ENCODE results near the gene MYO9B. TPM values are rescaled to one million over a fixed set of nuclear protein-coding genes. Genes with fewer than 3 reads are reported as not detected.

The MYO9B gene
- total and polyA plus RNA-seq, 2 of the 13 experiments (the other 11 are each of a cell fraction or from before 2014, with no cell fraction given) = 18.0 to 18.3 TPM

GRCh38 chr19:17240062-17240752, 164.6 kb downstream of the MYO9B start (continued):
- TF ChIP-seq JUNB (CRISPR knock-in tag; IDR thresholded peaks at IDR 0.05; ENCODE audit: borderline replicate concordance) (no peak), HDAC2 (CRISPR knock-in tag; IDR thresholded peaks at IDR 0.05) (peak; percentile 53; the same call in 1 of the 2 replicates), NR2F6 (IDR thresholded peaks at IDR 0.05) (peak; percentile 85), NR2F6 (CRISPR knock-in tag; IDR thresholded peaks at IDR 0.05) (peak; percentile 81; the same call in 1 of the 2 replicates), ERF (CRISPR knock-in tag; IDR thresholded peaks at IDR 0.05) (0 out of 2 replicates have a peak, but pooled peaks have one; percentile 32), MED1 (CRISPR knock-in tag; IDR thresholded peaks at IDR 0.05) (peak; percentile 62), ZNF367 (CRISPR knock-in tag; IDR thresholded peaks at IDR 0.05; ENCODE audit: borderline replicate concordance) (no peak), HNRNPK (IDR thresholded peaks at IDR 0.05; ENCODE audit: low read depth, low read length, poor library complexity, severe bottlenecking) (no peak), POLR2AphosphoS5 (IDR thresholded peaks at IDR 0.05; ENCODE audit: low read depth, low read length) (peak; percentile 41; the same call in 1 of the 2 replicates), SOX6 (IDR thresholded peaks at IDR 0.05) (no peak), SOX6 (CRISPR knock-in tag; IDR thresholded peaks at IDR 0.05) (peak; percentile 63; the same call in 1 of the 2 replicates), FOXP4 (CRISPR knock-in tag; IDR thresholded peaks at IDR 0.05) (peak; percentile 39), ZNF362 (CRISPR knock-in tag; IDR thresholded peaks at IDR 0.05; ENCODE audit: borderline replicate concordance) (peak; percentile 97), ZMAT5 (CRISPR knock-in tag; IDR thresholded peaks at IDR 0.05; ENCODE audit: borderline replicate concordance, low read depth) (no peak), SOX13 (IDR thresholded peaks at IDR 0.05) (no peak), SOX13 (CRISPR knock-in tag; conservative IDR thresholded peaks at IDR 0.05 in 1 of 2, IDR thresholded peaks at IDR 0.05 in 1 of 2) (peak in 1 of 2 experiments; percentile 53; a peak in 2 of 4 replicates), EP300 (IDR thresholded peaks at IDR 0.05; ENCODE audit: low read depth in 2 of 2, low read length in 2 of 2) (peak in 1 of 2 experiments; percentile 45; a peak in 1 of 4 replicates), EP300 (CRISPR knock-in tag; IDR thresholded peaks at IDR 0.05; ENCODE audit: borderline replicate concordance) (no peak), NR2F1 (CRISPR knock-in tag; IDR thresholded peaks at IDR 0.05) (peak; percentile 62 to 67; a peak in 3 of 4 replicates), CENPT (CRISPR knock-in tag; IDR thresholded peaks at IDR 0.05; ENCODE audit: low read depth) (no peak), ZNF790 (CRISPR knock-in tag; IDR thresholded peaks at IDR 0.05; ENCODE audit: borderline replicate concordance) (no peak), SP2 (CRISPR knock-in tag; IDR thresholded peaks at IDR 0.05) (0 out of 2 replicates have a peak, but pooled peaks have one; percentile 20), PCBP2 (optimal IDR thresholded peaks at IDR 0.05; ENCODE audit: low read depth, low read length, poor library complexity, severe bottlenecking) (peak; percentile 17), DNMT1 (CRISPR knock-in tag; IDR thresholded peaks at IDR 0.05) (no peak), NONO (IDR thresholded peaks at IDR 0.05) (no peak), NONO (CRISPR knock-in tag; conservative IDR thresholded peaks at IDR 0.05) (peak; percentile 64; the same call in 1 of the 2 replicates), CREB1 (IDR thresholded peaks at IDR 0.05) (no peak), CREB1 (CRISPR knock-in tag; IDR thresholded peaks at IDR 0.05) (peak; percentile 30; the same call in 1 of the 2 replicates)
